Neural progenitor cell (in vitro differentiated cells): Measurements from ENCODE around the gene EIPR1. TPM values are rescaled to one million over a fixed set of nuclear protein-coding genes. Genes with fewer than 3 reads are reported as not detected.

Source experiments
- DNase-seq: peaks from one replicate; pipeline ENCODE4 v3.0.0-alpha.2; 2016; ENCODE audit warnings: low spot score
- H2AFZ ChIP-seq: fragments of 200-600 bp; sonication (generic); replicated peaks from 2 replicates; pipeline ENCODE4 v1.6.1; 2016; ENCODE audit warnings: antibody characterized with exemption
- H3F3A ChIP-seq: fragments of 200-600 bp; sonication (generic); 2 replicates; pipeline ENCODE4 v1.6.1; 2016; ENCODE audit warnings: antibody characterized with exemption, low read depth
- H3K27ac ChIP-seq: fragments of 200-600 bp; sonication (generic); 2 replicates; pipeline ENCODE4 v1.5.1; 2016; ENCODE audit warnings: mild to moderate bottlenecking
- H3K27me3 ChIP-seq: fragments of 200-600 bp; sonication (generic); 2 replicates; pipeline ENCODE4 v1.6.1; 2016; ENCODE audit warnings: mild to moderate bottlenecking, moderate library complexity
- H3K36me3 ChIP-seq: fragments of 200-600 bp; sonication (generic); 2 replicates; pipeline ENCODE4 v1.5.1; 2016
- H3K4me1 ChIP-seq: fragments of 200-600 bp; sonication (generic); 2 replicates; pipeline ENCODE4 v1.6.1; 2016; ENCODE audit warnings: mixed run types
- H3K4me2 ChIP-seq: fragments of 200-600 bp; sonication (generic); 2 replicates; pipeline ENCODE4 v1.6.1; 2016
- H3K4me3 ChIP-seq: fragments of 200-600 bp; sonication (generic); 2 replicates; pipeline ENCODE4 v1.5.1; 2016
- H3K79me2 ChIP-seq: fragments of 200-600 bp; sonication (generic); 2 replicates; pipeline ENCODE4 v1.6.1; 2016; ENCODE audit warnings: low read depth
- H3K9ac ChIP-seq: fragments of 200-600 bp; sonication (generic); 2 replicates; pipeline ENCODE4 v1.6.1; 2016
- H3K9me3 ChIP-seq: fragments of 200-600 bp; sonication (generic); 2 replicates; pipeline ENCODE4 v1.5.1; 2016; ENCODE audit warnings: low read depth
- H4K20me1 ChIP-seq: fragments of 200-600 bp; sonication (generic); 2 replicates; pipeline ENCODE4 v1.6.1; 2016; ENCODE audit warnings: low read depth
- H3K27ac Mint-ChIP-seq: 3 replicates; pipeline ENCODE4 v1.8.0; 2021; ENCODE audit warnings: mixed read lengths
- H3K27me3 Mint-ChIP-seq: 2 replicates; pipeline ENCODE4 v1.8.0; 2022; ENCODE audit warnings: low read depth, mild to moderate bottlenecking, inconsistent platforms, moderate library complexity, mixed read lengths; ENCODE audit not compliant: insufficient read depth
- H3K36me3 Mint-ChIP-seq: 3 replicates; pipeline ENCODE4 v1.8.0; 2021; ENCODE audit warnings: mixed read lengths
- H3K4me1 Mint-ChIP-seq: 3 replicates; pipeline ENCODE4 v1.8.0; 2021; ENCODE audit warnings: mixed read lengths
- H3K4me3 Mint-ChIP-seq: 3 replicates; pipeline ENCODE4 v1.8.0; 2021; ENCODE audit warnings: mild to moderate bottlenecking, moderate library complexity, mixed read lengths
- H3K9me3 Mint-ChIP-seq: 3 replicates; pipeline ENCODE4 v1.8.0; 2020; ENCODE audit warnings: mixed read lengths
- EZH2 ChIP-seq: fragments of 200-600 bp; sonication (generic); IDR thresholded peaks from 2 replicates; pipeline ENCODE4 v1.6.1; 2017; ENCODE audit warnings: antibody characterized with exemption, mild to moderate bottlenecking, moderate library complexity
- EZH2phosphoT487 ChIP-seq: fragments of 200-600 bp; sonication (generic); IDR thresholded peaks from 2 replicates; pipeline ENCODE4 v1.6.1; 2017; ENCODE audit warnings: antibody characterized with exemption
- total RNA-seq: library from RNA; depleted of rRNA; stranded (reverse); fragments of >200 nt; gene quantifications from 2 replicates; pipeline ENCODE4 v1.2.3, GENCODE V29; 2015; ENCODE audit warnings: low replicate concordance
- TF ChIP-seq, protein P1 (sequence below): fragments of 200-600 bp; sonication (generic); IDR thresholded peaks from 2 replicates; pipeline ENCODE4 v1.5.1; 2017; ENCODE audit warnings: antibody characterized with exemption, mild to moderate bottlenecking

EIPR1 gene
- total RNA-seq, 1 donor from 2014 or later = 57.1 TPM

DNA sequence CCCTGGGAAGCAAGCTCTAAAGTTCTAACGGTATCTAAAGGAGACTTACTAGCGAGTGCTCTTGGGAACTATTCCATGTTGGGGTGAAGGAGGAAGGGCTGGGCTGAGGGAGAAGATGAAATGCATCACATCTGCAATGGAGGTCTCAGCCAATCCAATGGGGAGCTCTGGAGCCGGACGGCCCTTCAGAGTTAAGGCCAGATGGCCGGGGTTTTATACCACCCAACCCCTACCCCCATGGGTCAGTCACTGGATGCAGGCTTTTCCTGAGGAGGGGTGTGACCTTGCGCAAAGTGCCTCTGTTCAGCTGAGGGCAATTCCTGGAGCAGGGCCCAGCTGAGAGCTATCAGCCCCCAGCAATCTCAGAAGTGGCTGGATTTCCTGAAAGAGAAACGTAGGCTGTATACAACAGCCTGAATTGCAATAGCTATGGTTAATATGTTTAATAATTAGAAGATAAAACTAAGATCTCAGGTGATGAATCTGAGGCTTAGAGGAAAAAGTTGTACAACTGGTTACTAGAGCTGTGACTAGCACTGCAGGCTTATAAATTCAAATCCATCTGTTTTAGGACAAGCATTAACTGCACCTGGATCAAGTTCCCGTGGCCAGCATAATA is 21.6 kb downstream of the EIPR1 start:
- peaks cover 14% of the 10 kb centered on the region for H3K36me3 Mint-ChIP-seq

DNA sequence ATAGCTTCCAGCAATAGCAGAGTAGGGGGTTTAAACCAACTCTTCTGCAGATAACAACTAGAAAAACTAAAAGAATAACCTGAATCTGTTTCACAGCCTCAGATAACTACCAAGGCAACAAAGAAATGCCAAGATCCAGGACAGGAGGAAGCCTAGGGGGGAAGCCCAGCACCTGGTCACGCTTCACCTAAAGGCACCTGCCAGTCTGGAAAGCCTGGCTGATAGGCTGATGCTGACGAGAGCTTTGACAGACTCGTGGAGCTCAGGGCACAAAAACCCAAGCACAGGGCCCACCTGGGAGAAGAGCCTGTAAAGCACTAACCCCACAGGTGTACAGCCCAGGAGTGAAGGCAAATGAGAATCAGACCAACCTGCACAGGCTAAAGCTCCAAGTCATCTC is 22.6 kb downstream of the EIPR1 start:
- Mint-ChIP-seq H3K27ac (no peak overlapping the region), H3K36me3 (peaks cover 19% of the 10 kb centered on the region), H3K4me3 (no peak overlapping the region), H3K9me3 (peaks cover 4% of the 10 kb centered on the region), H3K4me1 (no peaks in the 10 kb centered on the region), H3K27me3 (peaks cover 2% of the 10 kb centered on the region)
- H3K4me2 ChIP-seq = no peak overlapping the region
- H3K4me3 ChIP-seq = no peak overlapping the region
- TF ChIP-seq EZH2 = no peak
- TF ChIP-seq, protein P1, sequence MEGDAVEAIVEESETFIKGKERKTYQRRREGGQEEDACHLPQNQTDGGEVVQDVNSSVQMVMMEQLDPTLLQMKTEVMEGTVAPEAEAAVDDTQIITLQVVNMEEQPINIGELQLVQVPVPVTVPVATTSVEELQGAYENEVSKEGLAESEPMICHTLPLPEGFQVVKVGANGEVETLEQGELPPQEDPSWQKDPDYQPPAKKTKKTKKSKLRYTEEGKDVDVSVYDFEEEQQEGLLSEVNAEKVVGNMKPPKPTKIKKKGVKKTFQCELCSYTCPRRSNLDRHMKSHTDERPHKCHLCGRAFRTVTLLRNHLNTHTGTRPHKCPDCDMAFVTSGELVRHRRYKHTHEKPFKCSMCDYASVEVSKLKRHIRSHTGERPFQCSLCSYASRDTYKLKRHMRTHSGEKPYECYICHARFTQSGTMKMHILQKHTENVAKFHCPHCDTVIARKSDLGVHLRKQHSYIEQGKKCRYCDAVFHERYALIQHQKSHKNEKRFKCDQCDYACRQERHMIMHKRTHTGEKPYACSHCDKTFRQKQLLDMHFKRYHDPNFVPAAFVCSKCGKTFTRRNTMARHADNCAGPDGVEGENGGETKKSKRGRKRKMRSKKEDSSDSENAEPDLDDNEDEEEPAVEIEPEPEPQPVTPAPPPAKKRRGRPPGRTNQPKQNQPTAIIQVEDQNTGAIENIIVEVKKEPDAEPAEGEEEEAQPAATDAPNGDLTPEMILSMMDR = no peak
- no peak for TF ChIP-seq EZH2phosphoT487
- H3K4me1 ChIP-seq = no peaks in the 10 kb centered on the region
- H3K36me3 ChIP-seq = no peaks in the 10 kb centered on the region
- peaks cover 5% of the 10 kb centered on the region for H4K20me1 ChIP-seq
- no peaks in the 10 kb centered on the region for H3K9me3 ChIP-seq
- no peak overlapping the region for H2AFZ ChIP-seq
- DNase-seq = no peak
- H3F3A ChIP-seq = no peaks in the 10 kb centered on the region
- H3K79me2 ChIP-seq = peaks cover 21% of the 10 kb centered on the region
- H3K27ac ChIP-seq = no peak overlapping the region
- H3K27me3 ChIP-seq = no peaks in the 10 kb centered on the region
- peak overlapping the region; percentile 13 for H3K9ac ChIP-seq

More for the DNA sequence above, 21.6 kb downstream of the EIPR1 start:
- H3K4me3 Mint-ChIP-seq = no peak overlapping the region
- peak overlapping the region; percentile 65 for H3K27ac Mint-ChIP-seq
- Histone ChIP-seq H3K27me3 (no peaks in the 10 kb centered on the region), H3K9me3 (no peaks in the 10 kb centered on the region), H2AFZ (no peak overlapping the region), H3K36me3 (no peaks in the 10 kb centered on the region), H3K79me2 (peaks cover 25% of the 10 kb centered on the region), H3K4me1 (no peaks in the 10 kb centered on the region), H3K4me3 (no peak overlapping the region), H3K4me2 (no peak overlapping the region), H3F3A (no peaks in the 10 kb centered on the region), H4K20me1 (peaks cover 7% of the 10 kb centered on the region), H3K27ac (no peak overlapping the region), H3K9ac (no peak overlapping the region)
- peaks cover 4% of the 10 kb centered on the region for H3K9me3 Mint-ChIP-seq
- no peak for DNase-seq
- peaks cover 2% of the 10 kb centered on the region for H3K27me3 Mint-ChIP-seq
- TF ChIP-seq, protein P1 = no peak
- TF ChIP-seq EZH2 (no peak), EZH2phosphoT487 (no peak)
- peaks cover 3% of the 10 kb centered on the region for H3K4me1 Mint-ChIP-seq

DNA sequence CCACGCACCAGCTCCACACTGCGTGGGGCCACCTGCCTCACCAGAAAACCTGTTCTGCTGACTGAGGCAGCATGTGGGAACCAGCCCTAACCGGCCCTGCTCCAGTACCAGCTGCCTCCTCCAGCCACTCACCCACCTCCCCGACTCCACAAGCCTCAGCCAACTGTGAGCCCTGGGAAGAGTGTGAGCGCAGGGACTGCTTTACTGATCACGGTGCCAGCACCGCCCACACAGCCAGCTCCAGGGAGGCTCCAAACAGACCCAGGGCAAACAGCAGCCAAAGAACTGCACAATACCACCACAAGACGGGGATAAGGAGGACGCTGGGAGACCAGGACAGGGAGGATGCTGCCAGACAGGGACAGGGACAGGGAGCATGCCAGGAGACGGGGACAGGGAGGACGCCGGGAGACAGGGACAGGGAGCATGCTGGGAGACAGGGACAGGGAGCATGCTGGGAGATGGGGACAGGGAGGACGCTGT is 28.4 kb downstream of the EIPR1 start:
- Mint-ChIP-seq H3K27me3 (peaks cover 2% of the 10 kb centered on the region), H3K9me3 (peaks cover 4% of the 10 kb centered on the region), H3K36me3 (peaks cover 31% of the 10 kb centered on the region), H3K27ac (peak overlapping the region; percentile 72), H3K4me3 (no peak overlapping the region), H3K4me1 (peaks cover 3% of the 10 kb centered on the region)
- Histone ChIP-seq H3K79me2 (no peaks in the 10 kb centered on the region), H3K9me3 (no peaks in the 10 kb centered on the region), H3F3A (no peaks in the 10 kb centered on the region), H3K36me3 (no peaks in the 10 kb centered on the region), H3K4me1 (no peaks in the 10 kb centered on the region), H2AFZ (no peak overlapping the region), H4K20me1 (no peaks in the 10 kb centered on the region), H3K27ac (no peak overlapping the region), H3K4me3 (no peak overlapping the region), H3K4me2 (no peak overlapping the region), H3K27me3 (no peaks in the 10 kb centered on the region), H3K9ac (no peak overlapping the region)
- DNase-seq = no peak
- TF ChIP-seq, protein P1 = no peak
- TF ChIP-seq EZH2phosphoT487 (no peak), EZH2 (no peak)
